ENCODE data around the gene FBXL19.
"Not testable (repeated sequence)": the region's sequence is repeated elsewhere in the genome, so short reads cannot be mapped to it uniquely, and the experiment has no call there.

FBXL19 gene

GRCh38 chr16:30922960-30923535, 324 bp upstream of the FBXL19 start:
- peak; percentile 99 for DNase-seq

GRCh38 chr16:30924076-30924912, 922 bp downstream of the FBXL19 start:
- DNase-seq, result no peak

- no peak for DNase-seq
Measured at GRCh38 chr16:30924913-30925631, 1.7 kb downstream of the FBXL19 start.

GRCh38 chr16:30925632-30925987, 2.2 kb downstream of the FBXL19 start:
- no peak for DNase-seq

- DNase-seq, result no peak
Measured at GRCh38 chr16:30925995-30926811, 2.8 kb downstream of the FBXL19 start.

GRCh38 chr16:30926937-30927788, 3.8 kb downstream of the FBXL19 start:
- DNase-seq, result no peak

GRCh38 chr16:30927789-30928378, 4.5 kb downstream of the FBXL19 start:
- peak; percentile 80 for DNase-seq

GRCh38 chr16:30928390-30928789, 5.0 kb downstream of the FBXL19 start:
- DNase-seq, result no peak

GRCh38 chr16:30929167-30929566, 5.8 kb downstream of the FBXL19 start:
- no peak for DNase-seq

- no peak for DNase-seq
Measured at GRCh38 chr16:30930160-30930571, 6.8 kb downstream of the FBXL19 start.

GRCh38 chr16:30931068-30931650, 7.8 kb downstream of the FBXL19 start:
- DNase-seq, result no peak

GRCh38 chr16:30934827-30935557, 11.6 kb downstream of the FBXL19 start:
- no peak for DNase-seq

GRCh38 chr16:30937692-30938091, 14.3 kb downstream of the FBXL19 start:
- no peak for DNase-seq

- not testable (repeated sequence) for DNase-seq
Measured at GRCh38 chr16:30939571-30939970, 16.2 kb downstream of the FBXL19 start.

- peak; percentile 49 for DNase-seq
Measured at GRCh38 chr16:30941600-30942425, 18.4 kb downstream of the FBXL19 start.

- DNase-seq, result no peak
Measured at GRCh38 chr16:30942426-30942806, 19.0 kb downstream of the FBXL19 start.

- DNase-seq, result no peak
Measured at GRCh38 chr16:30944352-30944751, 21.0 kb downstream of the FBXL19 start.

- DNase-seq, result no peak
Measured at GRCh38 chr16:30946671-30947540, 23.5 kb downstream of the FBXL19 start.

GRCh38 chr16:30947541-30947858, 24.1 kb downstream of the FBXL19 start:
- no peak for DNase-seq

Measured in NCI-H510A (cell line).